K562 (cell line): ENCODE data around the gene TIMP1. TPM values are rescaled to one million over a fixed set of nuclear protein-coding genes. Genes with fewer than 3 reads are reported as not detected.

Source experiments
- ATAC-seq: fragments of 200-7000 bp; cut with Tn5 transposase; 3 replicates; pipeline ENCODE4 v1.9.1; 2020; ENCODE audit warnings: moderate library complexity
- BruUV-seq: library from RNA; stranded (reverse); fragments of 400-500 nt; replicated peaks from 2 replicates; lab custom pipeline; 2021; lab: Mats Ljungman, UMichigan
- CTCF ChIA-PET: fragments of 300-600 bp; formaldehyde crosslinking; extraction: SDS; loops from one replicate; lab custom pipeline; 2021; ENCODE audit warnings: low intra/inter-chr PET ratio; lab: Yijun Ruan, JAX
- POLR2A ChIA-PET: fragments of 300-600, 350-650 bp; sonication (Branson Sonifier 250); formaldehyde crosslinking; extraction: SDS; loops from one replicate; lab custom pipeline; 2021; ENCODE audit warnings: antibody characterized with exemption, inconsistent platforms; lab: Yijun Ruan, JAX
- DNase-seq, 4 experiments: peaks; one replicate each; pipeline versions ENCODE4 v3.0.0 to v3.0.0-alpha.2; 2011 to 2018; ENCODE audit warnings: low spot score in 3 of 4, mixed read lengths in 3 of 4; ENCODE audit errors: extremely low read depth in 1 of 4
- FAIRE-seq: peaks from 2 replicates; lab custom pipeline; 2011; peaks lifted over from hg19 to GRCh38; lab: Jason Lieb, UNC
- H2AFZ ChIP-seq: 2 replicates; pipeline ENCODE4 v1.6.0; 2011; ENCODE audit warnings: low read depth, low read length, control low read depth, inconsistent platforms
- H3K27ac ChIP-seq: fragments of 200-600 bp; 3 replicates; pipeline ENCODE4 v1.8.0; 2011; ENCODE audit warnings: low read depth, mild to moderate bottlenecking, control low read depth, inconsistent platforms, low read length, moderate library complexity, mixed read lengths; ENCODE audit errors: extremely low read depth
- H3K27me3 ChIP-seq, 2 experiments: fragments of 300-600 bp in 1 of 2; 2 replicates in 1 of 2; 3 replicates in 1 of 2; pipeline versions ENCODE4 v1.6.0 to v1.8.0; 2011; ENCODE audit warnings: inconsistent platforms in 2 of 2, low read length in 2 of 2, mild to moderate bottlenecking in 1 of 2, mixed read lengths in 1 of 2, moderate library complexity in 1 of 2; ENCODE audit not compliant: control insufficient read depth in 2 of 2, insufficient read depth in 2 of 2
- H3K36me3 ChIP-seq: fragments of 300-600 bp; 3 replicates; pipeline ENCODE4 v1.8.0; 2011; ENCODE audit warnings: mild to moderate bottlenecking, low read length, inconsistent platforms; ENCODE audit not compliant: control insufficient read depth, insufficient read depth
- H3K4me1 ChIP-seq, 2 experiments: fragments of 200-600 bp in 1 of 2; replicated peaks in 1 of 2; 2 replicates in 1 of 2; 3 replicates in 1 of 2; pipeline versions ENCODE4 v1.5.1 to v1.8.0; 2011; ENCODE audit warnings: inconsistent platforms in 2 of 2, low read length in 2 of 2, mild to moderate bottlenecking in 1 of 2, mixed read lengths in 1 of 2, moderate library complexity in 1 of 2; ENCODE audit not compliant: control insufficient read depth in 2 of 2, insufficient read depth in 2 of 2
- H3K4me2 ChIP-seq: 2 replicates; pipeline ENCODE4 v1.6.1; 2011; ENCODE audit warnings: low read length, control low read depth, inconsistent platforms, mixed read lengths; ENCODE audit not compliant: insufficient read depth
- H3K4me3 ChIP-seq: fragments of 200-600 bp; sonication (generic), shearing (Covaris generic); 2 replicates; pipeline ENCODE4 v1.5.1; 2016; ENCODE audit warnings: control low read depth, inconsistent platforms
- H3K79me2 ChIP-seq: fragments of 200-600 bp; 3 replicates; pipeline ENCODE4 v1.8.0; 2011; ENCODE audit warnings: low read length, inconsistent platforms; ENCODE audit not compliant: control insufficient read depth, insufficient read depth
- H3K9ac ChIP-seq, 2 experiments: 2 replicates each; pipeline versions ENCODE4 v1.6.0 to v1.6.1; 2011; ENCODE audit warnings: low read depth in 2 of 2, low read length in 2 of 2, control low read depth in 1 of 2, inconsistent platforms in 1 of 2, mild to moderate bottlenecking in 1 of 2, mixed read lengths in 1 of 2; ENCODE audit not compliant: insufficient read depth in 1 of 2
- H3K9me1 ChIP-seq: one replicate; pipeline ENCODE4 v1.6.0; 2011; ENCODE audit warnings: inconsistent platforms, mild to moderate bottlenecking, low read length, moderate library complexity; ENCODE audit not compliant: control insufficient read depth, insufficient read depth
- H3K9me3 ChIP-seq: replicated peaks from 2 replicates; pipeline ENCODE4 v1.5.1; 2011; ENCODE audit warnings: low read depth, low read length, inconsistent platforms; ENCODE audit not compliant: control insufficient read depth, insufficient read depth
- H4K20me1 ChIP-seq: replicated peaks from 2 replicates; pipeline ENCODE4 v1.6.1; 2011; ENCODE audit warnings: low read length, inconsistent platforms, mixed read lengths; ENCODE audit not compliant: control insufficient read depth, insufficient read depth
- CUX1 ChIP-seq: fragments of 200-800 bp; sonication (Bioruptor generic); IDR thresholded peaks from 2 replicates; pipeline ENCODE4 v1.6.1; 2016; ENCODE audit warnings: missing genetic modification characterization, missing compliant biosample characterization
- MIER1 ChIP-seq: fragments of 450-650 bp; IDR thresholded peaks from 2 replicates; pipeline ENCODE4 v1.6.1; 2016; ENCODE audit warnings: antibody characterized with exemption, mild to moderate bottlenecking, low read depth
- POLR2G ChIP-seq: fragments of 200-400 bp; formaldehyde crosslinking; IDR thresholded peaks from 2 replicates; pipeline ENCODE4 v1.6.1; 2017; ENCODE audit warnings: low read depth, mild to moderate bottlenecking, antibody characterized with exemption, low read length, moderate library complexity
- PREB ChIP-seq: sonication (generic); formaldehyde crosslinking; IDR thresholded peaks from 2 replicates; pipeline ENCODE4 v1.8.1; 2023; ENCODE audit warnings: mild to moderate bottlenecking, missing genetic modification reagents
- RBFOX2 ChIP-seq: fragments of 200-400 bp; formaldehyde crosslinking; IDR thresholded peaks from 2 replicates; pipeline ENCODE4 v1.6.1; 2017; ENCODE audit warnings: low read depth, mild to moderate bottlenecking, low read length, moderate library complexity
- TRIM28 ChIP-seq: fragments of 450-650 bp; IDR thresholded peaks from 2 replicates; pipeline ENCODE4 v1.6.1; 2017
- ZNF766 ChIP-seq: fragments of 200-800 bp; sonication (Bioruptor generic); conservative IDR thresholded peaks from 2 replicates; pipeline ENCODE4 v1.6.1; 2016; ENCODE audit warnings: missing genetic modification characterization, missing compliant biosample characterization
- WGBS: fragments of 100-300 bp; shearing (Covaris generic); methylation state at CpG from one replicate; pipeline ENCODE4 v1.1.6; 2016; ENCODE audit warnings: low coverage, mixed read lengths; ENCODE audit not compliant: insufficient coverage; ENCODE audit errors: missing lambda C conversion rate; 5-methylcytosine and 5-hydroxymethylcytosine counted together
- in situ Hi-C: fragments of 300-500 bp; cut with MboI; formaldehyde crosslinking; loops from 4 replicates; pipeline ENCODE4 v1.15.0; 2018; ENCODE audit warnings: inconsistent platforms, mixed read lengths
- intact Hi-C: fragments of 100-400 bp; cut with micrococcal nuclease; formaldehyde crosslinking; loops from 2 replicates; pipeline ENCODE4 v1.14.2; 2022
- polyA plus RNA-seq, 8 experiments: library from polyadenylated mRNA; depleted of rRNA in 4 of 8; stranded (reverse) in 5 of 8; unstranded in 3 of 8; fragments of >200 nt; fragmentation: Nextera tagmentation in 2 of 8; fragmentation: Illumina TruSeq in 1 of 8; extraction: Ambion mirVana in 2 of 8; extraction: Trizol in 1 of 8; gene quantifications; 2 replicates each; pipeline versions ENCODE4 v1.2.1 to v1.2.3, GENCODE V29; 2011 to 2014; ENCODE audit warnings: inconsistent platforms in 1 of 8, missing spikeins in 1 of 8
- total RNA-seq, 7 experiments: library from RNA; depleted of rRNA in 6 of 7; stranded (reverse); fragments of >200 nt in 6 of 7; fragmentation: Illumina TruSeq in 2 of 7; extraction: Trizol in 2 of 7; gene quantifications; 2 replicates each; pipeline versions ENCODE4 v1.2.1 to v1.2.3, GENCODE V29; 2011 to 2021; ENCODE audit warnings: low replicate concordance in 1 of 7

Gene TIMP1
- total and polyA plus RNA-seq, 9 of the 15 experiments (the other 6 are each of a cell fraction or from before 2014, with no cell fraction given), result 115 to 699 (median 273) TPM

GRCh38 chrX:47584714-47585113, 2.5 kb downstream of the TIMP1 start:
- ChIA-PET POLR2A (no interaction called here), CTCF (no interaction called here)
- TF ChIP-seq ZNF766 (no peak), MIER1 (no peak), PREB (no peak), TRIM28 (no peak)
- Histone ChIP-seq H4K20me1 (no peaks in the 10 kb centered on the region), H3K4me1 (peaks cover 14 to 22% of the 10 kb centered on the region in 2 experiments; a peak in 4 of 5 replicates), H3K79me2 (peaks cover 29% of the 10 kb centered on the region), H3K36me3 (peaks cover 36% of the 10 kb centered on the region; the same call in 2 of the 3 replicates), H3K4me2 (peak overlapping the region; percentile 85; the same call in 1 of the 2 replicates), H3K9me1 (no peaks in the 10 kb centered on the region), H3K9me3 (no peaks in the 10 kb centered on the region), H3K4me3 (no peak overlapping the region), H2AFZ (no peak overlapping the region), H3K9ac (no peak overlapping the region), H3K27me3 (no peaks in the 10 kb centered on the region), H3K27ac (no peak overlapping the region)
- WGBS, result 85% methylated on average over 6 of the region's 6 CpGs
- intact Hi-C loops, result loop anchor here (5.0 kb wide), 1 partner anchor 33 kb away; the partner anchor contains the start of gene SYN1
- in situ Hi-C loops, result no loop called here
- no TSS peak for BruUV-seq
- FAIRE-seq, result no peak
- DNase-seq, result no peak
- no peak for ATAC-seq

GRCh38 chrX:47585273-47585672, 3.0 kb downstream of the TIMP1 start:
- DNase-seq (no peak), ATAC-seq (no peak), FAIRE-seq (no peak)
- Histone ChIP-seq H3K27me3 (no peaks in the 10 kb centered on the region), H2AFZ (no peak overlapping the region), H3K9me3 (no peaks in the 10 kb centered on the region), H3K79me2 (peaks cover 29% of the 10 kb centered on the region), H3K4me3 (no peak overlapping the region), H3K4me2 (no peak overlapping the region; the same call in 1 of the 2 replicates), H4K20me1 (no peaks in the 10 kb centered on the region), H3K27ac (no peak overlapping the region), H3K9ac (no peak overlapping the region), H3K9me1 (no peaks in the 10 kb centered on the region), H3K4me1 (peaks cover 14 to 22% of the 10 kb centered on the region in 2 experiments; a peak in 4 of 5 replicates), H3K36me3 (peaks cover 36% of the 10 kb centered on the region; the same call in 2 of the 3 replicates)
- no TSS peak for BruUV-seq
- TF ChIP-seq ZNF766, result no peak
- no peak for TF ChIP-seq CUX1
- TF ChIP-seq POLR2G, result 0 out of 2 replicates have a peak, but pooled peaks have one; percentile 34
- TF ChIP-seq RBFOX2, result peak; percentile 44; the same call in 1 of the 2 replicates
- intact Hi-C loops, result no loop called here
- ChIA-PET CTCF (no interaction called here), POLR2A (interaction anchor here (0.6 to 1.0 kb wide), 2 partner anchors 10 to 52 kb away, joined by 3 to 4 read pairs; no protein-coding TSS in a partner anchor)
- in situ Hi-C loops, result no loop called here
- 92% methylated on average over 4 of the region's 16 CpGs for WGBS
